RKO (cell line): ENCODE measurements around the gene EGR1.
"Not testable (repeated sequence)": the region's sequence is repeated elsewhere in the genome, so short reads cannot be mapped to it uniquely, and the experiment has no call there.

Source experiments
- DNase-seq: peaks from one replicate; pipeline ENCODE4 v3.0.0-alpha.2; 2016; ENCODE audit warnings: low spot score

The EGR1 gene

GRCh38 chr5:138507485-138507884, 42.2 kb downstream of the EGR1 start:
- DNase-seq: not testable (repeated sequence)

- DNase-seq: no peak
Measured at GRCh38 chr5:138508958-138509357, 43.7 kb downstream of the EGR1 start.

GRCh38 chr5:138514021-138514420, 48.7 kb downstream of the EGR1 start:
- DNase-seq: no peak

- no peak for DNase-seq
Measured at GRCh38 chr5:138515556-138516245, 50.4 kb downstream of the EGR1 start.

GRCh38 chr5:138517437-138517836, 52.2 kb downstream of the EGR1 start:
- no peak for DNase-seq
